GM18498 (cell line): Measurements from ENCODE around the gene DRG1.
A peak's percentile ranks its signal among the peaks of the same experiment; 100 is the strongest.
"Not testable (repeated sequence)": the region's sequence is repeated elsewhere in the genome, so short reads cannot be mapped to it uniquely, and the experiment has no call there.

ENCODE experiments used
- ATAC-seq: cut with Tn5 transposase; IDR thresholded peaks from one replicate; pipeline ENCODE4 v1.9.1; 2021; ENCODE audit warnings: mild to moderate bottlenecking, moderate library complexity; ENCODE audit not compliant: unreplicated experiment

The DRG1 gene

DNA sequence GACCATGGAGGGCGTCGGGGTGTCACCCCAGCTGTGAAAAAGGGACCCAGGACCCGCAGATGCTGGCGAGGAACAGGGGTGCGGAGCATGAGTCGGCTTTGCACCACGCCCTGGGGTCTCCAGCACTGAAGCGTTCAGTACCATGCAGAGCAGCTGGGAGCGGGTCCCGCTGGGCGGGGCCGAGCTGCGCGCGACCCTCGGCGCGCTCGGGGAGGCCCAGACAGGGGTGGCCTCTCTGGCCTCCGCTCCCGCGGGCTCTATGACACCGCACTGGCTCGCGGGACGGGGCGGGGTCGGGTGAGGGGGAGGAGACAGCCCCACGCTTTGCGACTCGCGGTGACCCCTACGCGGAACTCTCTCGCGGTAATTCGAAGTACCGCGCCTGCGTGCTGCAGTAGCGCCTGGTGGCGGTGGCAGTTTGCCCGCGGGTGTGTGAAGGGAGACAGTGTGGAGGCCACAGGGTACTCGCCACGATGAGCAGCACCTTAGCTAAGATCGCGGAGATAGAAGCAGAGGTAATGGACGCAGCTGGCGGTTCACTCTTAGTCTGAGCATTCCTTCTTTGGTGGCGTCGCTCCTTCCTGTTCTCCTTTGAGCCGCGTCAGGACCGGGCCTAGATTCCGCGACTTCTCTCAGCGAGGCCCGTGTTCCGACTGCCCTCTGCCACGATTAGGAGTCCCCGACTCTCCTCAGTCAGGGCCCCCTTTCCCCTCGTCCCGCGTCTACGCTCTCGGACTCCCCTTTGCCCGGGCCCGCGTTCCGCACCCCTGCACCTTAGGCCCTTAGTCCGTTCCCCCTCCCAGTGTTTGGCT is at the start of gene DRG1:
Gene DRG1, plus strand, starts transcription at position 394 of the 812 bp plus-strand sequence. Its CDS starts 80 bp downstream, at position 474.
- ATAC-seq: peak; percentile 98

DNA sequence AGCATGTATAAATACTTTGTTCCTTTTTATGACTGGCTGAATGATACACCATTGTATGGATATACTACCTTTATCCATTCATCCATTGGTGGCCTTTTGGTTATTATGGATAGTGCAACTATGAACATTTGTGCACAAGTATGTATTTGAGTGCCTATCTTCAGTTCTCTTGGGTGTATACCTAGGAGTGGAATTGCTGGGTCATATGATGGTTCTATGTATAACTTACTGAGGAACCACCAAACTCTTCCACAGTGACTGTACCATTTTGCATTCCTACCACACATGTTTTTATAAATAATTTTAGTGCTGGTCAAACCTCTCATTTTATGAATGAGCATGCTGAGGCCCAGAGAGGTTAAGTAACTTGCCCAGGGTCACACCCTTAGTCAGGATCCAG is 49.4 kb upstream of the DRG1 start:
- no peak for ATAC-seq

DNA sequence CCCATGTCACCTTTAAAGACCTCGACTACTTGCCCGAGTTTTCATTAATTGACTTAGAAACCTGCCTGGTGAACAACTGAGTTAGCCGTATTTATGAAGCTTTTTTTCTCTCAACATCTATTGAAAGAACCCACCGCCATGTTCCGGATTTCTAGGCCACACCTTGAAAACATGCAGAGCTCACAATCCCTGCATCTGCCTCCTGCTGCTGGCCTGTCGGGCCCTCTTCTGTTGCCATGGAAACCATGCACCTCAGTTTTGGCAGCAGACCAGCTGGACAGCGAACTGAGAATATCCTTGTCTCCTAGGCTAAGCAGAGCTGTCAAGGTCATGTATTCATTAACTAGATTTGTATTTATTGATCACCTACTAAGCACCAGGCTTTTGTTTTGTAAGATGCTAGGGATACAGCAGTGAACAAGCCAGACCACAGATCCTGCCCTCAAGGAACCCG is 49.0 kb upstream of the DRG1 start:
- ATAC-seq: no peak

DNA sequence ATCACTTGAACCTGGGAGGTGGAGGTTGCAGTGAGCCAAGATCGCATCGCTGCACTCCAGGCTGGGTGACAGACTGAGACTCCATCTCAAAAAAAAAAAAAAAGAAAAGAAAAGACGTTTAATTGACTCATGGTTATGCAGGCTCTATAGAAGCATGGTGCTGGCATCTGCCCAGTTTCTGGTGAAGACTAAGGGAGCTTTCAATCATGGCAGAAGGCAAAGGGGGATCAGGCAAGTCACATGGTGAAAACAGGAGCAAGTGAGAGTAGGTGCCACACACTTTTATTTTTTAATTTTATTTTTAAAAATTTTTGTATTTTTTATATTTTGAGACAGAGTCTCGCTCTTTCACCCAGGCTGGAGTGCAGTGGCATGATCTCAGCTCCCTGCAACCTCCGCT is 44.9 kb upstream of the DRG1 start:
- no peak for ATAC-seq

- no peak for ATAC-seq
These were observed 39.4 kb upstream of the DRG1 start for GRCh38 chr22:31360029-31360428.

DNA sequence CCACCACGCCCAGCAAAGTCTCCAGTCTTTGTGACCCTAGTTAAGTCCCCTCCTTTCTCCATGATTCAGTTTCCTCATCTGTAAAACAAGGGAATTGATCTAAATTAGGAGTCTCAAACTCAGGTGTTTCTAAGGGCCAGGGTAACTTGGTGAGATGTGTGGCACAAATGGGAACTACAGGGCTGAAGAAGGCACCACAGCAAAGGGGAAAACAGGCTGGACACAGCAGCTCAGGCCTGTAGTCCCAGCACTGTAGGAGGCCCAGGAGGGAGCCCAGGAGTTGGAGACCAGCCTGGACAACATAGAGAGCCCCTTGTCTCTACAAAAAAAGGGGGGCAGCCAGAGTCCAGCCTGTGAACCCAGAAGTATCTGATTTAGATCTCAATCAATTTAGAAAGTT is 37.7 kb upstream of the DRG1 start:
- no peak for ATAC-seq

DNA sequence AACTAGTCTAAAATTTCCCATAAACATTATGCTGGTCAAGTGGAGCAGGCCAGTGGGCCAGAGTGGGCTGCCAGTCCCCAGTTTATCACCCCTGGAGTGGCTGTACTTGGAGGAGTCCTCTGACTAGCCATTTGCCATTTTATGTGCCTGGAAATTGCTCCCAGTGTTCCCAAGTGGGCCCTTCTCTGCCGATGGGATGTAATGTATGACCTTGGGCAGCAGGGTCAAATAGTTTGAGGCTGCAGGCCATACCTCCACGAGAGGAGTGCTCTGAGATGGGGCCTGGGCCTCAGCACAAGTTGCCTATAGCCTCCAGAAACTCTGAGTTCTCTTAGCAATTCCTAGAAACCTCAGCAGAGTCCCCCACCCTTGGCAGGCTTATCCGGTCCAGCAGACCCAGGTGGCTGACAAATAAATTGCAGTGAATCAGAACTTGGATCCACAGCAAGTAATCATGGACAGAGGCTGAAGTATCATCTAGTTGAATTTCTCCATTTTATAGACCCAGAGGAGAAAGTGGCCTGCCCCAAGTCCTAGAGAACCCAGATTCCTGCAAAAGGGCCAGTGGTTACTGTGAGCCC is 35.4 kb upstream of the DRG1 start:
- ATAC-seq: no peak

DNA sequence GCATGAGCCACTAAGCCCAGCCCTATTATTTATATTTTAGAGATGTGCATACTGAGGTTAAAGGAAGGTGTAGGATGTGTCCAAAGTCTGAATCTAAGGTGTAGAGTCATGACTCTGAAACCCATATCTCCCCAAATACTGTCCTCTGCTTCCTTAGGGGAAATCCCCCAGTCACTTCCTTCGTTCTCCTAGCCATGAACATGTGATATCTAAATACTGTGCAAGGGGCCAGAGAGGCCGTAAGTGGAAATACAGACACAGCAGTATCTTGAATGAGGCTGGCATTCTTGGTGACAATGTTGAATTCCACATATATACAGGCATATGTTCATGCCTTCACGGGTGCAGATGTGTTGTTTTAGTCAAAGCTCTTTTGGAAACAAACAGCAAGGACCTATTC is 32.0 kb upstream of the DRG1 start:
- no peak for ATAC-seq

GRCh38 chr22:31377612-31378011 is 21.8 kb upstream of the DRG1 start:
- ATAC-seq: no peak

GRCh38 chr22:31378123-31378522 is 21.3 kb upstream of the DRG1 start:
- ATAC-seq: no peak

DNA sequence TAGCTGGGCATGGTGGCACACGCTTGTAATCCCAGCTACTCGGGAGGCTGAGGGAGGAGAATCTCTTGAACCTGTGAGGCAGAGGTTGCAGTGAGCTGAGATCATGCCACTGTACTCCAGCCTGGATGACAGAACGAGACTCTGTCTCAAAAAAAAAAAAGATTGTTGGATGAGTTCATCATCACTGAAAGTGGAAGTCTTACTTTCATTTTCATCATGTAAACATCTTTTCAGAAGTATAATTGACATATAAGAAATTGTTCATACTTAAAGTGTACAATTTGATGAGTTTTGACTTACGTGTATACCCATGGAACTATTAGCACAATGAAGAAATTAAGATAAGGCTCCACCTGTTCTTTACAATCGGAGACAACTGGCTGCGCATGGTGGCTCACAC is 20.8 kb upstream of the DRG1 start:
- not testable (repeated sequence) for ATAC-seq

DNA sequence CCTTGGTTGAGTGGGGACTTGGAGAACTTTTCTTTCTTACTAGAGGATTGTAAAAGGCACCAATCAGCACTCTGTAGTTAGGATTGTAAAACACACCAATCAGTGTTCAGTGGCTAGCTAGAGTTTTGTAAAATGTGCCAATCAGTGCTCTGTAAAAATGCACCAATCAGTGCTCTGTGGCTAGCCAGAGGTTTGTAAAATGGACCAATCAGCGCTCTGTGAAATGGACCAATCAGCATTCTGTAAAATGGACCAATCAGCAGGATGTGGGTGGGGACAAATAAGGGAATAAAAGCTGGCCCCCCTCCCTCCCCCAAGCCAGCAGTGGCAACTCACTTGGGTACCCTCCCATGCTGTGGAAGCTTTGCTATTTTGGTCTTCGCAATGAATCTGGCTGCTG is 5.5 kb upstream of the DRG1 start:
- ATAC-seq: no peak

DNA sequence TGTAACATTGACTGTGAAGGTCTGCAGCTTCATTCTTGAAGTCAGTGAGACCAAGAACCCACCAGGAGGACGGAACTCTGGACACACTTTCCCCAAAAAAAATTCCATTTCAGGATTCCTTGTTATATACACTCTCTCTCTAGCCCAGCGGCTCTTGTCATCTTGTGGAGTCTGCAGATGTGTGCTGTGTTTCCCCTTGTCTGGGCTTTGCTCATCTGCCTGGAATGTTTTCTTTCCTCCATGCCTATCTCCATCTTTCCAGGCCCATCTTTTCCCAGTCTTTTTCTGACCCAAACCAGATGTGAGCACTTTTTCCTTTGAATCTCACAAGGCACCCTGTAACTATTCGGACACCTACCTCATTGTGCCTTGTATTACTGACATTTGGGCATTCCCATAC is 5.1 kb upstream of the DRG1 start:
- ATAC-seq: no peak

GRCh38 chr22:31398231-31398630 is 1.2 kb upstream of the DRG1 start:
- ATAC-seq: no peak

- no peak for ATAC-seq
These were observed 606 bp downstream of the DRG1 start for GRCh38 chr22:31400023-31400397.

GRCh38 chr22:31402350-31402749 is 2.9 kb downstream of the DRG1 start:
- not testable (repeated sequence) for ATAC-seq

DNA sequence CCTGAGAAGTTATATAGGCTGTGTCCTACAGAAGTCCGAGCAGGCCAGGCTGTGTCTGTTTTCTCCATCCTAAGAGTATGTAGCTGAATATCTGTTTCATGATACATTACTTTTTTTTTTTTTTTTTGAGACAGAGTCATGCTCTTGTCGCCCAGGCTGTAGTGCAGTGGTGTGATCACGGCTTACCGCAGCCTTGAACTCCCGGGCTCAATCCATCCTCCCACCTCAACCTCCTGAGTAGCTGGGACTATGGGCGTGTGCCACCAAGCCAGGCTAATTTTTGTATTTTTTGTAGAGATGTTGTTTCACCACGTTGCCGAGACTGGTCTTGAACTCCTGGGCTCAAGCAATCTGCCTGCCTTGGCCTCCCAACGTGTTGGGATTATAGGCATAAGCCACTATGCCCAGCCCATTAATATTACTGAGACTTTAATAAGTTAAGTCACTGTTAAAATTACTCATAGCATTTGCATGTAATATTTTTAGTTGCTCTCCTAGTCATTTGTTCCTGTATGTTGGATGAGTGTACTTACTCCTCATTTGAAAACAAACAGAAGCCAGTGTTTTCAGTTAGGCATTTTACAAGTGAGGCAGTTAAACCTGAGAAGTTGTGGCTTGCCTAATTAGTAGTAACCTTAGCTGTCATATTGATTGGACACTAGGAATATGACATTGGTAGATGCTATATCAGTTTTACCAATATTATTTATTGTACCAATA is 26.1 kb downstream of the DRG1 start:
- ATAC-seq: no peak

DNA sequence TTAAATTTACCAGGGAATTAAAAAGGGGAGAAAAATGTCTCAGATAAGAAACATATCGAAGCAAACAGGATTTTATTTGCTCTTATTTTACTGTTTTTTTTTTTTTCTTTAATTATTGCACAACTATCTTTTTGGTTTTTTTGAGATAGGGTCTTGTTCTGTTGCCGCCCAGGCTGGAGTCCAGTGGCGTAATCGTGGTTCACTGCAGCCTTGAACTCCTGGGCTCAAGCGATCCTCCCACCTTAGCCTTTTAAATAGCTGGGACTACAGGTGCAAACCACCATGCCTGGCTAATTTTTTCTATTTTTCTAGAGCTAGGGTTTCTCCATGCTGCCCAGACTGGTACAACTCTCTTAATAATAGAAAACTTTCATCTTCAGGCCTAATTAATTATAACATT is 32.5 kb downstream of the DRG1 start:
- ATAC-seq: no peak

DNA sequence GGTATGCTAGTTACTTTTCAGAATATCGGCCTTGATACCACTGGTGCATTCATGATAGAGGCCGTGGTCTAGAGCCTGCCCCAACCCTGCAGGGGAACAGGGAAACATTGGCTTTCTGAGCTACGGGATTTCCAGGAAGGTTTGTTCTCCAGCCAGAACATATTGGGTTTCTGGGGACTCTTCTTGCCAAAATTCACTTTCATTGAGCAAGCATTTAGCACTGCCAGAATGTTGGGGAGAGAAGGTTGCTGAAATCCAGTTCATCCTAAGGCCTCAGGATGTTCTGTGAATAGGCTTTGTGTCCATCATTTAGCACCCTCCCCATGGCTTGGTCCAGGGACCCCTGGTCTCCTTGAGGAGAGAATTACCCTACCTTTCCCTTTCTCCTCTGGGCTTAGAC is 36.7 kb downstream of the DRG1 start:
- no peak for ATAC-seq

GRCh38 chr22:31439808-31440207 is 40.4 kb downstream of the DRG1 start:
- no peak for ATAC-seq

- ATAC-seq: no peak
These were observed 41.3 kb downstream of the DRG1 start for GRCh38 chr22:31440681-31441080.

- ATAC-seq: no peak
These were observed 42.2 kb downstream of the DRG1 start for GRCh38 chr22:31441652-31442051.
